GM21723 (cell line): ENCODE results near the gene PLXNB1.
"Not testable (repeated sequence)": the region's sequence is repeated elsewhere in the genome, so short reads cannot be mapped to it uniquely, and the experiment has no call there.

ENCODE experiments used
- ATAC-seq: cut with Tn5 transposase; IDR thresholded peaks from one replicate; pipeline ENCODE4 v1.9.1; 2021; ENCODE audit warnings: mild to moderate bottlenecking, moderate library complexity; ENCODE audit not compliant: unreplicated experiment

PLXNB1 gene

GRCh38 chr3:48429960-48430707 is at the start of gene PLXNB1:
TSS of gene PLXNB1 (minus strand) at chr3:48430086. CDS start at chr3:48424611, 5,475 bp downstream.
- ATAC-seq = no peak

GRCh38 chr3:48478626-48479555 is 49.0 kb upstream of the PLXNB1 start:
- no peak for ATAC-seq

GRCh38 chr3:48477959-48478520 is 48.2 kb upstream of the PLXNB1 start:
- ATAC-seq = no peak

- no peak for ATAC-seq
Measured at GRCh38 chr3:48476426-48477053, 46.7 kb upstream of the PLXNB1 start.

- ATAC-seq = no peak
Measured at GRCh38 chr3:48475188-48475587, 45.3 kb upstream of the PLXNB1 start.

GRCh38 chr3:48474619-48475018 is 44.7 kb upstream of the PLXNB1 start:
- ATAC-seq = no peak

GRCh38 chr3:48474031-48474430 is 44.1 kb upstream of the PLXNB1 start:
- not testable (repeated sequence) for ATAC-seq

GRCh38 chr3:48473617-48473952 is 43.7 kb upstream of the PLXNB1 start:
- no peak for ATAC-seq

GRCh38 chr3:48472923-48473616 is 43.2 kb upstream of the PLXNB1 start:
- peak; percentile 76 for ATAC-seq

GRCh38 chr3:48472673-48472922 is 42.7 kb upstream of the PLXNB1 start:
- ATAC-seq = no peak

GRCh38 chr3:48470286-48470685 is 40.4 kb upstream of the PLXNB1 start:
- ATAC-seq = no peak

- no peak for ATAC-seq
Measured at GRCh38 chr3:48469046-48469915, 39.4 kb upstream of the PLXNB1 start.

GRCh38 chr3:48468329-48468731 is 38.4 kb upstream of the PLXNB1 start:
- ATAC-seq = no peak

GRCh38 chr3:48467473-48468267 is 37.8 kb upstream of the PLXNB1 start:
- ATAC-seq = no peak

GRCh38 chr3:48467110-48467454 is 37.2 kb upstream of the PLXNB1 start:
- ATAC-seq = peak; percentile 4

GRCh38 chr3:48466386-48467109 is 36.7 kb upstream of the PLXNB1 start:
- peak; percentile 26 for ATAC-seq

- ATAC-seq = peak; percentile 83
Measured at GRCh38 chr3:48465531-48466378, 35.9 kb upstream of the PLXNB1 start.

GRCh38 chr3:48465237-48465530 is 35.3 kb upstream of the PLXNB1 start:
- ATAC-seq = no peak
